Sigmoid colon (tissue), 4 donors: Measurements from ENCODE around the gene ANKRD60.

Experiments used
- EP300 ChIP-seq, 4 donors: sonication (generic); formaldehyde crosslinking; IDR thresholded peaks; one replicate each; pipeline ENCODE4 v1.6.1; 2017; ENCODE audit warnings: antibody characterized with exemption in 4 of 4
- POLR2AphosphoS5 ChIP-seq, 4 donors: sonication (generic); formaldehyde crosslinking; IDR thresholded peaks; one replicate each; pipeline ENCODE4 v1.6.1; 2017; ENCODE audit warnings: antibody characterized with exemption in 4 of 4
- TF ChIP-seq, protein P1 (sequence below), 4 experiments: fragments of 450-650 bp in 3 of 4; fragments of 200-600 bp in 1 of 4; IDR thresholded peaks; one replicate each; pipeline ENCODE4 v1.5.1; 2016 to 2019; ENCODE audit warnings: antibody characterized with exemption in 4 of 4, mild to moderate bottlenecking in 3 of 4, moderate library complexity in 2 of 4

DNA sequence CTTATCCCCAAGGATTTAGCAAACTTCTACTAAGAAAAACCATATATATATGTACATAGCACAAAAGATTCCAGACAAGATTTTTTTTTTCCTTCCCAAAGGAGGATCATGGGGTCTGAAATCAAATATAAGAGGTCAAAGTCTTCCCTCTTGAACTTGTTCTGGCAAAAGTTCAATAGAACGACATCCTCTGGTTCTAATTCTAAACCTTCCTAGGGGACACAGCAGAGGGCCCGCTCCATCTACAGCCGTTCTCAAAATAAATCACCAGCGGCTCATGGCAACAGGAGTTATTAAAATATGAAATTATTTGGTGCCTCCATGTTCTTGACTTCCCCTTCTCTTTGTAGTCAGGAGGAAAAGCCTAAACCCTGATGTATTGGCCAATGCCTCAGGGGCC, 29.0 kb downstream of the ANKRD60 start:
- TF ChIP-seq, protein P1, sequence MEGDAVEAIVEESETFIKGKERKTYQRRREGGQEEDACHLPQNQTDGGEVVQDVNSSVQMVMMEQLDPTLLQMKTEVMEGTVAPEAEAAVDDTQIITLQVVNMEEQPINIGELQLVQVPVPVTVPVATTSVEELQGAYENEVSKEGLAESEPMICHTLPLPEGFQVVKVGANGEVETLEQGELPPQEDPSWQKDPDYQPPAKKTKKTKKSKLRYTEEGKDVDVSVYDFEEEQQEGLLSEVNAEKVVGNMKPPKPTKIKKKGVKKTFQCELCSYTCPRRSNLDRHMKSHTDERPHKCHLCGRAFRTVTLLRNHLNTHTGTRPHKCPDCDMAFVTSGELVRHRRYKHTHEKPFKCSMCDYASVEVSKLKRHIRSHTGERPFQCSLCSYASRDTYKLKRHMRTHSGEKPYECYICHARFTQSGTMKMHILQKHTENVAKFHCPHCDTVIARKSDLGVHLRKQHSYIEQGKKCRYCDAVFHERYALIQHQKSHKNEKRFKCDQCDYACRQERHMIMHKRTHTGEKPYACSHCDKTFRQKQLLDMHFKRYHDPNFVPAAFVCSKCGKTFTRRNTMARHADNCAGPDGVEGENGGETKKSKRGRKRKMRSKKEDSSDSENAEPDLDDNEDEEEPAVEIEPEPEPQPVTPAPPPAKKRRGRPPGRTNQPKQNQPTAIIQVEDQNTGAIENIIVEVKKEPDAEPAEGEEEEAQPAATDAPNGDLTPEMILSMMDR (IDR thresholded peaks at IDR 0.05): no peak
- TF ChIP-seq EP300 (IDR thresholded peaks at IDR 0.05) (no peak), POLR2AphosphoS5 (IDR thresholded peaks at IDR 0.05) (no peak)
